HCT116 (cell line): Measurements from ENCODE around the gene RGS6. TPM values are rescaled to one million over a fixed set of nuclear protein-coding genes. Genes with fewer than 3 reads are reported as not detected.

Experiments used
- ATAC-seq: fragments of 200-7000 bp; cut with Tn5 transposase; 2 replicates; pipeline ENCODE4 v1.9.1; 2020; ENCODE audit warnings: mild to moderate bottlenecking, moderate library complexity
- BruUV-seq: library from RNA; stranded (reverse); fragments of 400-500 nt; replicated peaks from 2 replicates; lab custom pipeline; 2021; lab: Mats Ljungman, UMichigan
- CTCF ChIA-PET: fragments of 300-600 bp; sonication (Branson Sonifier 250); formaldehyde crosslinking; loops from one replicate; lab custom pipeline; 2021; ENCODE audit warnings: antibody characterized with exemption; lab: Charles Lee
- POLR2A ChIA-PET: fragments of 300-600, 350-600 bp; sonication (Branson Sonifier 250); formaldehyde crosslinking; loops from one replicate; lab custom pipeline; 2021; ENCODE audit warnings: antibody characterized with exemption; lab: Charles Lee
- RAD21 ChIA-PET, 2 experiments: fragments of 300-600 bp; sonication (Branson Sonifier 250); formaldehyde crosslinking; loops; one replicate each; lab custom pipeline; 2023; ENCODE audit warnings: low total read pairs in 2 of 2; ENCODE audit not compliant: uncharacterized antibody in 2 of 2, unreplicated experiment in 2 of 2, low non-redundant PET in 1 of 2; lab: Charles Lee
- DNase-seq: peaks from one replicate; pipeline ENCODE4 v3.0.0-alpha.2; 2010; ENCODE audit warnings: low read depth, low spot score
- H2AFZ ChIP-seq: fragments of 200-600 bp; shearing (Covaris generic), sonication (generic); 2 replicates; pipeline ENCODE4 v1.6.1; 2017; ENCODE audit warnings: low read depth, mixed run types, mixed read lengths, antibody characterized with exemption, low read length; ENCODE audit not compliant: poor library complexity, severe bottlenecking
- H3K27ac ChIP-seq: 2 replicates; pipeline ENCODE4 v1.5.1; 2012; ENCODE audit warnings: low read depth, low read length
- H3K27me3 ChIP-seq: fragments of 200-600 bp; sonication (generic); 2 replicates; pipeline ENCODE4 v1.6.1; 2016; ENCODE audit warnings: mixed run types, low read length, mixed read lengths; ENCODE audit not compliant: insufficient read depth
- H3K36me3 ChIP-seq, 2 experiments: fragments of 200-500 bp in 1 of 2; fragments of 200-600 bp in 1 of 2; sonication (Bioruptor generic) in 1 of 2; sonication (generic) in 1 of 2; 2 replicates each; pipeline versions ENCODE4 v1.5.1 to v1.6.1; 2014 to 2016; ENCODE audit warnings: low read length in 2 of 2, inconsistent platforms in 1 of 2, mixed read lengths in 1 of 2, mixed run types in 1 of 2; ENCODE audit not compliant: insufficient read depth in 2 of 2, control insufficient read depth in 1 of 2
- H3K4me1 ChIP-seq, 2 experiments: fragments of 200-600 bp in 1 of 2; sonication (generic) in 1 of 2; 2 replicates each; pipeline versions ENCODE4 v1.5.1 to v1.6.1; 2012 to 2017; ENCODE audit warnings: low read length in 2 of 2, inconsistent platforms in 1 of 2, mild to moderate bottlenecking in 1 of 2, mixed read lengths in 1 of 2, mixed run types in 1 of 2, moderate library complexity in 1 of 2; ENCODE audit not compliant: insufficient read depth in 2 of 2, control insufficient read depth in 1 of 2
- H3K4me2 ChIP-seq: fragments of 200-600 bp; sonication (generic); 2 replicates; pipeline ENCODE4 v1.6.1; 2017; ENCODE audit warnings: mixed run types, low read length, mixed read lengths
- H3K4me3 ChIP-seq, 2 experiments: fragments of 200-600 bp in 1 of 2; sonication (generic) in 1 of 2; replicated peaks in 1 of 2; 2 replicates each; pipeline ENCODE4 v1.5.1; 2011 to 2016; ENCODE audit warnings: low read length in 2 of 2, control low read depth in 1 of 2, low read depth in 1 of 2, mild to moderate bottlenecking in 1 of 2, mixed read lengths in 1 of 2, mixed run types in 1 of 2
- H3K79me2 ChIP-seq: fragments of 200-600 bp; sonication (generic); 2 replicates; pipeline ENCODE4 v1.6.1; 2017; ENCODE audit warnings: mild to moderate bottlenecking, mixed run types, low read length, moderate library complexity, mixed read lengths; ENCODE audit not compliant: insufficient read depth
- H3K9ac ChIP-seq: fragments of 200-600 bp; sonication (generic); 2 replicates; pipeline ENCODE4 v1.6.1; 2016; ENCODE audit warnings: low read length, mixed read lengths
- H3K9me2 ChIP-seq: fragments of 200-600 bp; sonication (generic), shearing (Covaris generic); 2 replicates; pipeline ENCODE4 v1.6.1; 2017; ENCODE audit warnings: mixed run types, mild to moderate bottlenecking, moderate library complexity; ENCODE audit not compliant: insufficient read depth
- H3K9me3 ChIP-seq, 2 experiments: fragments of 200-500 bp in 1 of 2; fragments of 200-600 bp in 1 of 2; sonication (Bioruptor generic) in 1 of 2; sonication (generic) in 1 of 2; 2 replicates each; pipeline ENCODE4 v1.6.1; 2014 to 2017; ENCODE audit warnings: low read length in 2 of 2, mixed read lengths in 2 of 2, inconsistent platforms in 1 of 2, low read depth in 1 of 2, mild to moderate bottlenecking in 1 of 2, mixed run types in 1 of 2, moderate library complexity in 1 of 2; ENCODE audit not compliant: control insufficient read depth in 1 of 2, insufficient read depth in 1 of 2
- H4K20me1 ChIP-seq: fragments of 200-600 bp; sonication (generic), shearing (Covaris generic); 2 replicates; pipeline ENCODE4 v1.6.1; 2017; ENCODE audit warnings: mixed run types, mild to moderate bottlenecking, moderate library complexity; ENCODE audit not compliant: insufficient read depth
- CEBPB ChIP-seq: IDR thresholded peaks from 2 replicates; pipeline ENCODE4 v1.6.1; 2012; ENCODE audit warnings: low read depth
- FOSL1 ChIP-seq: IDR thresholded peaks from 2 replicates; pipeline ENCODE4 v1.6.1; 2012; ENCODE audit warnings: low read depth
- JUND ChIP-seq: IDR thresholded peaks from 2 replicates; pipeline ENCODE4 v1.6.1; 2012
- SP1 ChIP-seq: IDR thresholded peaks from 2 replicates; pipeline ENCODE4 v1.6.1; 2012; ENCODE audit warnings: low read depth
- TCF7L2 ChIP-seq: IDR thresholded peaks from 2 replicates; pipeline ENCODE4 v1.7.0; 2011; ENCODE audit warnings: borderline replicate concordance, inconsistent platforms; ENCODE audit not compliant: insufficient read depth, insufficient read length; ENCODE audit errors: extremely low read depth
- ZFX ChIP-seq: fragments of 450-650 bp; IDR thresholded peaks from 2 replicates; pipeline ENCODE4 v1.6.1; 2017
- ZNF274 ChIP-seq: fragments of 200-500 bp; sonication (Bioruptor generic); IDR thresholded peaks from 2 replicates; pipeline ENCODE4 v1.6.1; 2014; ENCODE audit warnings: mild to moderate bottlenecking, low read depth, low read length, inconsistent platforms
- intact Hi-C: fragments of 100-400 bp; cut with micrococcal nuclease; formaldehyde crosslinking; loops from 2 replicates; pipeline ENCODE4 v1.10.0; 2022
- total RNA-seq: library from RNA; stranded (reverse); gene quantifications from one replicate; pipeline ENCODE4 v1.2.1, GENCODE V29; 2021; ENCODE audit not compliant: unreplicated experiment
- TF ChIP-seq, protein P1 (sequence below): IDR thresholded peaks from 2 replicates; pipeline ENCODE4 v1.6.1; 2011; ENCODE audit warnings: mild to moderate bottlenecking, low read length, moderate library complexity; ENCODE audit not compliant: insufficient replicate concordance; ENCODE audit errors: extremely low read depth

The RGS6 gene
- total RNA-seq, 1 experiment from 2014 or later = 4.7 TPM

- H2AFZ ChIP-seq = no peak overlapping the region
- H3K4me1 ChIP-seq = peaks cover 5 to 13% of the 10 kb centered on the region in 2 experiments; a peak in 3 of 4 replicates
- TF ChIP-seq ZNF274 (no peak), TCF7L2 (no peak), CEBPB (no peak), JUND (no peak), ZFX (no peak)
- TF ChIP-seq, all 23 proteins: peak for 0
- ChIA-PET RAD21 (no interaction called here), POLR2A (no interaction called here), CTCF (no interaction called here)
- ATAC-seq (no peak), DNase-seq (no peak)
- BruUV-seq = no TSS peak
- Histone ChIP-seq H3K27me3 (no peaks in the 10 kb centered on the region), H3K9me3 (no peaks in the 10 kb centered on the region), H4K20me1 (no peaks in the 10 kb centered on the region), H3K27ac (no peak overlapping the region), H3K9ac (no peak overlapping the region), H3K79me2 (no peaks in the 10 kb centered on the region), H3K4me2 (no peak overlapping the region; the same call in 1 of the 2 replicates), H3K36me3 (no peaks in the 10 kb centered on the region), H3K9me2 (no peaks in the 10 kb centered on the region), H3K4me3 (no peak overlapping the region)
- intact Hi-C loops = no loop called here
Measured at GRCh38 chr14:72503271-72503670, 571.0 kb downstream of the RGS6 start.

GRCh38 chr14:72503696-72504368, 571.6 kb downstream of the RGS6 start:
- no peaks in the 10 kb centered on the region for H3K9me3 ChIP-seq
- TF ChIP-seq JUND = peak; percentile 58; the same call in 1 of the 2 replicates
- TF ChIP-seq, protein P1, sequence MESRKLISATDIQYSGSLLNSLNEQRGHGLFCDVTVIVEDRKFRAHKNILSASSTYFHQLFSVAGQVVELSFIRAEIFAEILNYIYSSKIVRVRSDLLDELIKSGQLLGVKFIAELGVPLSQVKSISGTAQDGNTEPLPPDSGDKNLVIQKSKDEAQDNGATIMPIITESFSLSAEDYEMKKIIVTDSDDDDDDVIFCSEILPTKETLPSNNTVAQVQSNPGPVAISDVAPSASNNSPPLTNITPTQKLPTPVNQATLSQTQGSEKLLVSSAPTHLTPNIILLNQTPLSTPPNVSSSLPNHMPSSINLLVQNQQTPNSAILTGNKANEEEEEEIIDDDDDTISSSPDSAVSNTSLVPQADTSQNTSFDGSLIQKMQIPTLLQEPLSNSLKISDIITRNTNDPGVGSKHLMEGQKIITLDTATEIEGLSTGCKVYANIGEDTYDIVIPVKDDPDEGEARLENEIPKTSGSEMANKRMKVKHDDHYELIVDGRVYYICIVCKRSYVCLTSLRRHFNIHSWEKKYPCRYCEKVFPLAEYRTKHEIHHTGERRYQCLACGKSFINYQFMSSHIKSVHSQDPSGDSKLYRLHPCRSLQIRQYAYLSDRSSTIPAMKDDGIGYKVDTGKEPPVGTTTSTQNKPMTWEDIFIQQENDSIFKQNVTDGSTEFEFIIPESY = no peak
- 0 out of 2 replicates have a peak, but pooled peaks have one; percentile 26 for TF ChIP-seq SP1
- TF ChIP-seq CEBPB = 0 out of 2 replicates have a peak, but pooled peaks have one; percentile 15
- TF ChIP-seq FOSL1 = peak; percentile 43
- TF ChIP-seq, all 23 proteins: peak for 4
- intact Hi-C loops = no loop called here
- DNase-seq (peak; percentile 8), ATAC-seq (peak; percentile 68)
- H3K9ac ChIP-seq = no peak overlapping the region
- H3K4me1 ChIP-seq = peaks cover 5 to 13% of the 10 kb centered on the region in 2 experiments; a peak in 3 of 4 replicates
- H4K20me1 ChIP-seq = no peaks in the 10 kb centered on the region
- H3K27ac ChIP-seq = no peak overlapping the region
- RAD21 ChIA-PET = no interaction called here
- BruUV-seq = no TSS peak
- no peaks in the 10 kb centered on the region for H3K27me3 ChIP-seq
- CTCF ChIA-PET = interaction anchor here (0.7 to 3.2 kb wide), 2 partner anchors 10 to 13 kb away, joined by 3 to 14 read pairs; no protein-coding TSS in a partner anchor
- POLR2A ChIA-PET = no interaction called here
- H3K4me3 ChIP-seq = no peak overlapping the region
- H3K79me2 ChIP-seq = no peaks in the 10 kb centered on the region
- peak overlapping the region; percentile 34 for H3K4me2 ChIP-seq
- H3K36me3 ChIP-seq = no peaks in the 10 kb centered on the region
- no peak overlapping the region for H2AFZ ChIP-seq
- no peaks in the 10 kb centered on the region for H3K9me2 ChIP-seq
